Measurements from ENCODE around the gene METTL13. TPM values are rescaled to one million over a fixed set of nuclear protein-coding genes. Genes with fewer than 3 reads are reported as not detected.

Gene METTL13
- total RNA-seq, 1 experiment from 2014 or later, result 115 TPM

- intact Hi-C loops (cut with micrococcal nuclease), result loop anchor here (2.0 to 5.0 kb wide), 3 partner anchors 50 to 628 kb away; no protein-coding TSS in a partner anchor
- BruUV-seq (replicated peaks), result no TSS peak
- Histone ChIP-seq H3K9me3 (ENCODE audit: low read length) (no peaks in the 10 kb centered on the region), H3K36me3 (ENCODE audit: low read depth, low read length) (peaks cover 26% of the 10 kb centered on the region), H3K79me2 (ENCODE audit: low read length) (peaks cover 3% of the 10 kb centered on the region), H3K9ac (ENCODE audit: low read length) (no peak overlapping the region), H3K27me3 (ENCODE audit: low read length) (no peaks in the 10 kb centered on the region), H3K9me2 (replicated peaks; ENCODE audit: low read length) (no peaks in the 10 kb centered on the region), H4K20me1 (ENCODE audit: low read length) (no peaks in the 10 kb centered on the region), H2AFZ (ENCODE audit: low read length) (no peak overlapping the region), H3K4me2 (ENCODE audit: low read length) (no peak overlapping the region), H3F3A (ENCODE audit: low read length, unreplicated experiment) (no peaks in the 10 kb centered on the region), H3K4me1 (ENCODE audit: insufficient read depth, low read length) (no peaks in the 10 kb centered on the region), H3K27ac (ENCODE audit: low read length) (no peak overlapping the region), H3K4me3 (ENCODE audit: low read length) (no peak overlapping the region)
- ChIA-PET CTCF (interaction anchor here (0.5 to 4.0 kb wide), 16 partner anchors 15 to 644 kb away, joined by 3 to 151 read pairs (median 3); partner anchors contain the start of gene METTL13), POLR2A (ENCODE audit: unreplicated experiment) (interaction anchor here (0.5 kb wide), 1 partner anchor 186 kb away, joined by 7 read pairs; no protein-coding TSS in a partner anchor)
- TF ChIP-seq CTCF (conservative IDR thresholded peaks at IDR 0.05; ENCODE audit: low read depth, low read length) (peak; percentile 45), EZH2phosphoT487 (IDR thresholded peaks at IDR 0.05; ENCODE audit: borderline replicate concordance, low read length) (no peak)
- peak; percentile 45 for DNase-seq
- ATAC-seq, result peak; percentile 59
Observed at GRCh38 chr1:171800342-171800741, 18.9 kb downstream of the METTL13 start.

- ChIA-PET POLR2A (ENCODE audit: unreplicated experiment) (interaction anchor here (0.7 kb wide), 1 partner anchor 19 kb away, joined by 3 read pairs; no protein-coding TSS in a partner anchor), CTCF (interaction anchor here (0.5 to 4.0 kb wide), 16 partner anchors 16 to 612 kb away, joined by 3 to 151 read pairs (median 4); partner anchors contain the start of gene METTL13)
- Histone ChIP-seq H3F3A (ENCODE audit: low read length, unreplicated experiment) (no peaks in the 10 kb centered on the region), H3K36me3 (ENCODE audit: low read depth, low read length) (peaks cover 22% of the 10 kb centered on the region), H3K79me2 (ENCODE audit: low read length) (no peaks in the 10 kb centered on the region), H3K4me2 (ENCODE audit: low read length) (no peak overlapping the region), H3K27me3 (ENCODE audit: low read length) (no peaks in the 10 kb centered on the region), H3K9me2 (replicated peaks; ENCODE audit: low read length) (no peaks in the 10 kb centered on the region), H3K4me3 (ENCODE audit: low read length) (no peak overlapping the region), H3K4me1 (ENCODE audit: insufficient read depth, low read length) (no peaks in the 10 kb centered on the region), H3K9ac (ENCODE audit: low read length) (no peak overlapping the region), H4K20me1 (ENCODE audit: low read length) (no peaks in the 10 kb centered on the region), H3K27ac (ENCODE audit: low read length) (no peak overlapping the region), H2AFZ (ENCODE audit: low read length) (no peak overlapping the region), H3K9me3 (ENCODE audit: low read length) (no peaks in the 10 kb centered on the region)
- no TSS peak for BruUV-seq (replicated peaks)
- intact Hi-C loops (cut with micrococcal nuclease), result loop anchor here (1.0 to 5.0 kb wide), 5 partner anchors 50 to 628 kb away; no protein-coding TSS in a partner anchor
- peak; percentile 44 for ATAC-seq
- TF ChIP-seq EZH2phosphoT487 (IDR thresholded peaks at IDR 0.05; ENCODE audit: borderline replicate concordance, low read length) (no peak), CTCF (conservative IDR thresholded peaks at IDR 0.05; ENCODE audit: low read depth, low read length) (no peak), EZH2 (IDR thresholded peaks at IDR 0.05; ENCODE audit: low read length, unreplicated experiment) (no peak)
- DNase-seq, result no peak
Observed at GRCh38 chr1:171800851-171801250, 19.4 kb downstream of the METTL13 start.

GRCh38 chr1:171801487-171801891, 20.0 kb downstream of the METTL13 start:
- H4K20me1 ChIP-seq (ENCODE audit: low read length), result no peaks in the 10 kb centered on the region
- H3K4me3 ChIP-seq (ENCODE audit: low read length), result no peak overlapping the region
- H3F3A ChIP-seq (ENCODE audit: low read length, unreplicated experiment), result no peaks in the 10 kb centered on the region
- no peaks in the 10 kb centered on the region for H3K27me3 ChIP-seq (ENCODE audit: low read length)
- H3K4me2 ChIP-seq (ENCODE audit: low read length), result no peak overlapping the region
- H3K27ac ChIP-seq (ENCODE audit: low read length), result no peak overlapping the region
- POLR2A ChIA-PET (ENCODE audit: unreplicated experiment), result interaction anchor here (0.7 kb wide), 1 partner anchor 19 kb away, joined by 3 read pairs; no protein-coding TSS in a partner anchor
- no TSS peak for BruUV-seq (replicated peaks)
- no peak overlapping the region for H3K9ac ChIP-seq (ENCODE audit: low read length)
- H3K79me2 ChIP-seq (ENCODE audit: low read length), result no peaks in the 10 kb centered on the region
- intact Hi-C loops (cut with micrococcal nuclease), result loop anchor here (1.0 to 5.0 kb wide), 5 partner anchors 49 to 627 kb away; no protein-coding TSS in a partner anchor
- no peaks in the 10 kb centered on the region for H3K9me2 ChIP-seq (replicated peaks; ENCODE audit: low read length)
- TF ChIP-seq EZH2phosphoT487 (IDR thresholded peaks at IDR 0.05; ENCODE audit: borderline replicate concordance, low read length) (no peak), EZH2 (IDR thresholded peaks at IDR 0.05; ENCODE audit: low read length, unreplicated experiment) (no peak), CTCF (conservative IDR thresholded peaks at IDR 0.05; ENCODE audit: low read depth, low read length) (peak; percentile 99)
- peaks cover 16% of the 10 kb centered on the region for H3K36me3 ChIP-seq (ENCODE audit: low read depth, low read length)
- peak; percentile 88 for DNase-seq
- peak; percentile 74 for ATAC-seq
- CTCF ChIA-PET, result interaction anchor here (0.5 to 4.0 kb wide), 11 partner anchors 11 to 598 kb away, joined by 3 to 151 read pairs (median 5); partner anchors contain the start of gene METTL13
- 0 out of 2 replicates have a peak overlapping the region, but pooled peaks have one; percentile 9 for H2AFZ ChIP-seq (ENCODE audit: low read length)
- no peaks in the 10 kb centered on the region for H3K4me1 ChIP-seq (ENCODE audit: insufficient read depth, low read length)
- H3K9me3 ChIP-seq (ENCODE audit: low read length), result no peaks in the 10 kb centered on the region
